HG03439 (cell line): ENCODE data around the gene CDK15.

Experiments
- ATAC-seq: cut with Tn5 transposase; IDR thresholded peaks from one replicate; pipeline ENCODE4 v1.9.1; 2021; ENCODE audit warnings: mild to moderate bottlenecking, moderate library complexity; ENCODE audit not compliant: unreplicated experiment

Gene CDK15

DNA sequence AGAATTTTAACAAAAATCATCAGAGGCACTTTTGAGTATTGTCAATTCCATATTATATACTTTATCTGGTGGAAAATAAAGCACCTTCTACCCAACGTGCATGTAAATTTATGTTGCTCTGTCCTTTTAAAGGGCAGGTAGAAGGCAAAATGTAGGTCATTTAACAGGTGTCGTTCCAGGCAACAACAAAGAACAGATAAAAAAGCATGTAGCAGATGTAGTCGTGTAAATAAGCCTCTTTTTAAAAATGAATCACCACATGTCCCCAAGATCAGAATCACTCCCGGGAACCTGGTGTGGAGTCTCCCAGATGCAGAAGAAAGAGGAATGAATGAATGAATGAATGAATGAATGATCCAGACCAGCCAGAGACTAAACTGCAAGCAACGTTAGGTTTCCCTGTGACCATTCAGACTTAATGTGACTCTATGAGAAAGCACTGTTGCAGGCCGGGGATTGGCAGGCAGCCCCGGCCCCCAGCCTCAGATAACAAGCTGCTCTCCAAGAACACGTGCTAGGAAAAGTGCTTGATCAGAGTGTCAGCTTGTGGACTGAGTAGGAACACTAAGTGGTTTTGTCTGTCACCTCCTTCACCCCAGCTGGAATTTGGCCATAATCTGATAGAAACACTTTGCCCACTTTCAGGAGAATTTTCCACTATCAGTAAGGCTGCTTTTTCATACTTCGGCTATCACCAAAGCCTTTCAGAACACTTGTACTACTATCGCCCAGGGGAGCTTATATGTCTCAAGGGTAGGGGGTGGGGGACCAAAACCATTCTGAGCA is 100.6 kb downstream of the CDK15 start:
- ATAC-seq: no peak

DNA sequence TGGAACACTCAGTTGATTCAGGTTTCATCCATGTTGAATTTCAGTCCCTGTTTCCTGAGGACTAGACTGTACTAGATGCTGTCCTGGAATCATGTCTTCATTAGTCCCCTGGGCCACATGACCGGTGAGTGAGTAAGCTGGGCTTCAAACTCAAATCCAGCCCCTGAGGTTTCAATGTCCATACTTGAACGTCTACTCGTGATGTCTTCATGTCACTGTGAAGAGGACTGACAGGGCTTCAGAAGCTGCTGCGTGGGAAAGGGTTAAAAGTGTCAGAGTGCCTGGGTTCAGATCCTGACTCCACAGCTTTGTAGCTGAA is 101.2 kb downstream of the CDK15 start:
- ATAC-seq: no peak

DNA sequence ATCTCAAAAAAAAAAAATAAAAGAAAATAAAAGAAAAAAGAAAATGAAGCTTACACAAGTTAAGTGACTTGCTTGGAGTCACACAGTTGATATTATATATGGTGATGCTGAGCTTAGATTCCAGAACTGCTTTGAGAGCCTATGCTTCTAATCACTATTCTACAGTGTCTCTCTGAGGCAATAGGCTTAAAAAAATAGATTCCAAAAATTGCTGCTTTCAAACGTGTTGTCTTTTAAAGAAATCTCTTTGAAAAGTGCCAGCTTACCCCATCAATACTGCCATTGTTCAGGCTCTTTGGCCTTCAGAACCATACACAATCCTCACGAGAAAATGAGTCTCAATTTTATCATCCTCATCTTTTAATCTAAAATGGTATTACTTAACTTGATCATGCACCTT is 102.6 kb downstream of the CDK15 start:
- ATAC-seq: no peak

DNA sequence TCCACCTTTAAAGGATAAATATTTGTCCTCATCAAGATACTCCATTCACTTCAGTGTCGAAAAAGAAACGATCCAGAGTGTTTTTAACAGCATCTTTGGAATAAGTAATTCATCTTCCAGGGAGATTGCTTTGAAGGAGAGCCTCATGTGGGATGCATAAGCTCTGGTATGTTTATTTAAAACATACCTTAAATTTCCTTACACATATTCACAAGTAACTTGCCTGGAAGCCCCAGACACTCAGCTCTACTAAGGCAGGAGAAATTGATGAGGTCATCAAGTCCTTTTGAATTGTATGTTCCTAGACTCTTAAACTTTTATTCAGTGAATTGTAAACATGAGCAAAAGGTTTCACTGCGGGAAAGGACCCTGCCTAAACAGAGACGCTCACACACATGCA is 103.0 kb downstream of the CDK15 start:
- ATAC-seq: no peak

DNA sequence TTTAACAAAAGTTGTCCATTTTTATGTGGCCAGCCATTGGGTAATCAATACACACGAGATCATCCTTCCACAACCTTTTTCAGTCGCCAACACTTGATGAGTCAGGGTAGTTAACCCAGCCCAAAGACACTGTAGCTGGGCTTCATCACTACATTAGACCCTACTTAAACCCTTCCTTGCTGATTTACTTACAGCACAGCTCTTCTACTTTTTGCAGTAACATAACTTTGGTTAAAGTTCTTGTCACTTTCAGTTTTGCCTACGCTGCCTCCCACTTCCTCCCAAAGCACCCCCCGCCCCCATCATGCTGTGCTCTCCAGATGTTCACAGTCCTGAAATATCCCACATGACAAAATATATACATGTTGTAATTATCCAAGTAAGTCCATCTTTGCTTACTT is 103.6 kb downstream of the CDK15 start:
- no peak for ATAC-seq

DNA sequence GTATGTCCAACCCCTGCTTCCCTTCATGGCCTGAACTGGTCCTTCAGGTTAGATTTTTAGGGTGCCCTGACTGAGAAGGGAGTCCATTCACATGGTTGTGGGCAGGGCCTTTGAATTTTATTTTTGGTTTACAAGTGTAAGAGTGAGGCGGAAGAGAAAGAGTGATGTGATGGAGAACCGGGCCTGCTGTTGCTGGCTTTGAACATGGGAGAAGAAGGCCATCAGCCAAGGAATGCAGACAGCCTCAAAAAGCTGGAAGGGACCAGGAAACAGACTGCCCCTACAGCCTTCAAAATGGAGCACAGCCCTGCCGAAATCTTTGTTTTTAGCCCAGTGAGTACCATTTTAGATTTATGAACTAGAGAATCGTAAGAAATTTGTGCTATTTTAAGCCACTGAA is 105.0 kb downstream of the CDK15 start:
- ATAC-seq: no peak

DNA sequence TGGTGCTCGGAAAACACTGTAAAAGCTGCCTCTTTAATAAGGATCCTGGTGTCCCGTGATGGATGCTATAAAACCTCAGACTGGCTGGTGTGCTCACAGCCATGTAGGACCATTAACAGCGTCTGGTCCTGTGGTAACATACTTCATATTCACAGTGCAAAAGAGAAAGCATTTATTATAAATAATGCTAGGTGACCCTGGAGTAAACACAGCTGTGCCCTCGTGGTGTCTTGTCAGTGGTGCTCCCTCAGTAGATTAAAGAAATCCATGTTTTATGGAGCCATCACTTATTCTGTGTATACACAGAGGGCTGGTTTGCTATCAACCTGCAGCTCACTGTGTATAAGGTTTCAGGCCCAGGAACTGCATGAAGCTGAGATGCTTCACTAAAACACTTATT is 106.9 kb downstream of the CDK15 start:
- ATAC-seq: no peak

DNA sequence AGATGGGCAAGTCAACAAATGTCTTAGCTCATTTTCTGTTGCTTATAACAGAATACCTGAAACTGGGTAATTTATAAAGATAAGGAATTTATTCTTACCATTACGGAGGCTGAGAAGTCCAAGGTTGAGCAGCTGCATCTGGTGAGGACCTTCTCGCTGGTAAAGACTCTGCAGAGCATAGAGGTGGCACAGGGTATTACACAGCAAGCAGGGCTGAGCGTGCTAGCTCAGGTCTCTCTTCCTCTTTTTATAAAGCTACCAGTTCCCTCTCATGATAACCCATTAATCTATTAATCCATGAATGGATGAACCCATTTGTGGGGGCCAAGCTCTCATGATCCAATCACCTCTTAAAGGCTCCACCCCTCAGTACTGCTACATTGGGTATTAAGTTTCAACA is 109.1 kb downstream of the CDK15 start:
- ATAC-seq: no peak

DNA sequence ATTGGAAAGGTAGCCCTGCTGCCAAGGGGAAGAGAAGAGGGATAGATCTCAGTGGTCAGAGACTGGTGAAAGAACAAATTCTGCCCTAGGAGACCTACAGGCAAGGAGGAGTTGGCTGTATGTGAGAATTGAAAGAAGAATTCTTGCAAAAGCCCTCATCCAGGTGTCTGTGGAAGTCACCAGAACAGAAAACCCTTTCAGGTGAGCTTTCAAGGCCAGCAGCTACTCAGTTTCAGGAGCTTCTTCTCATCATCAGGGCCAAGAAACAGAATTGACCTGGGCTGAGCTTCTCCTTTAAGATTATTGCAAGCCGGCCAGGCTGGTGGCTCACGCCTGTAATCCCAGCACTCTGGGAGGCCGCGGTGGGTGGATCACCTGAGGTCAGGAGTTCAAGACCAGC is 110.2 kb downstream of the CDK15 start:
- no peak for ATAC-seq

DNA sequence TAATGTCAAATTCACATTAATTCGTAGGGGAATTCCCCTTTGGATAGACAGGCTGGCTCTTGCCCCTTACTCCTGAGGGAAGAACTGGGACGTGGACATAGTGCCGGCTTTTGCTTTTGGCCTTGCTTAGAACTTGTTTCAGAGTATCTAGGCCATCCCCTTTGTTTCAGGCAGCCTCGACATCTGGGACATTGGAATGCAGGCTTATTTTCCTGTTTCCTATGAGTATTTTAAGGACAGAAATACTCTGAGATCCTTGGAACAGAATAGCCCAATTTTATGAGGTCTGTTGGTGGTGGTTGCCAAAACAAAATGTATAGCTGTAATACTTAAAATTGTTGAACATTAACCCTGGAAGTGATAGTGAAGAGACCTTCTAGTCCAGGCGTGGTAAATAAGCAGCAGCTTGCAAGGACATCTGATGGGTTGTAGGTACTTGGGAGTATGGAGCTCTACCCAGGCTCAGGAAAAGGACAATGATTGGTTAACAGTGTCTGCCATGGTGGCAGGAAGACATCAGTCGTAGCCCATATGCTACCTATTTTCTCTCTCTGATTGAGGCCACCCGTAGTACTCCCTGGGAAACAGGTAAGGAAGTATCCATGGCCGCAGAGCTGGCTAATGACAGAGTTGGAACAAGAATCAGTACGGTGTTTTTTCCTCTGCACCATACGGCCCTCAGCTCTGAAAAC is 112.4 kb downstream of the CDK15 start:
- no peak for ATAC-seq

DNA sequence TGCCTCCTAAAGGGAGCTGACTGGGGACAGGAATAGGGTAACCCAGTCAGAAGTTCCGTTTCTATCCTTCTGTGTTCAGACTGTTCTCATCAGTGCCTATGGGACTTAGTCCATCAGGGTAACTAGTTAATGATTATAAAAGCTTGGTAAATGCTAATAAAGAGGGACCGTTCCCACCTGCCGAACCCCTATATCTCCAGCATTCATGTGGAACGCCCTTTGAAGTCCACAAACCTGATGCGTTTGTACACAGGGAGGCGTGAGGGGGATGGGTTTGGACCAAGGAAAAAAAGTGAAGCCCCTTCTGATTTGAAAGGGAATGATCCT is 112.9 kb downstream of the CDK15 start:
- no peak for ATAC-seq

DNA sequence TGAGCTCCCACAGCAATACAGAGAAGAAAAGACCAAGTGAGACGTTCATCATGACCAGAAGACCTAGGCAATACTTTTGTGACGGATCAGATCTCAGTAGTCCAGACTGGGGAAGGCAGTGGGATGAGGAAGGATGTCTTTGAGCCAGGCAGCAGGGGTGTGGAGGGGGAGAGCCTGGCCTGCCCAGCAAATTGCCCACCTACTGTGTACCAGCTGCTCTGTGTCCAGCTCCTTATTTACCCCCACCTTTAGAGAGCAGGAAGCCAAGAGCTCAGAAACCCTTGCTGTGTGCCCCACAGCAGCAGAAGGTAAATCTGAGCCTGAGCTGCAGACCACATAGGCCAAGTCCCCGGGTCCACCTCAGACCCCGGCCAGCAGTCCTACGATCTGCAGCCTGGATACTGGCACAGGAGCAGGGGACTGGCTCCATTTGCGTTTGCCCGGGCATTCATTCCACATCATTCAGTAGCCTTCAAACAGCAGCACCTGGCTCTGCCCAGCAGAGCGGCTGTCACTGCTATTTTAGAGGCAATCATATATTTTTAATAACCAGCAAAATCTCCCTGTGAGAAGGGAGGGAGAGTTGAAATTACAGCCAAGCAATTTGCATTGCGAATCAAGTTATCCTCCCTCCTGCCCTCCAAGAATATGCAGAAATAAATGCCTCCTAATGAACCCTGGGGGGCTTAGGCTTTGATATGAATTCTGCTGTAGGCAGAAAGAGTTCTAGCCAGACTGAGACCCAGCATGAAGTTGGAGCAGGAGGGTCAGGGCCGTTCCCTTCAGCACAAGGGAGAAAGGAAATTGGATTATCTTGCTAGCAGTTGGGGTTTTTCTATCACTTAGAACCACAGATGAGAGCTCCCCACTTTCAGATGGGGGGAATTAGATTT is 117.3 kb downstream of the CDK15 start:
- ATAC-seq: no peak

DNA sequence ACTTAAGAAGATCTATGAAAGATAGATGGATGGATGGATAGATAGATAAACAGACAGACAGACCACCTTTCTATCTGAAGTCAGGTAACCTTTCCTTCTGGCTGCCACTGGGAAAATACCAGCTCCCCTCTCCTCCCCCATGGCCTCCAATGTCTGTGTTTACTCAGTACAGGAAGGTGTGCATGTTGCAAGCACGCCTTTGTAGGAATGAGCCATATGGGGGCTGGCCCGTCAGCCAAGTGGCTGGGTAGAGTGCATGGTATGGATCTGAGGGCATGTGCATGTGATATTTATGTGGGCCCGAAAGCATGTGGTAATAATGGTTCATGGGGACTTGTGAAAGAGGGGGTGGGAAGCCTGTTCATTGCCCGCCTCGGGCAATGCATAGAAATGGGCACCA is 118.1 kb downstream of the CDK15 start:
- ATAC-seq: no peak

DNA sequence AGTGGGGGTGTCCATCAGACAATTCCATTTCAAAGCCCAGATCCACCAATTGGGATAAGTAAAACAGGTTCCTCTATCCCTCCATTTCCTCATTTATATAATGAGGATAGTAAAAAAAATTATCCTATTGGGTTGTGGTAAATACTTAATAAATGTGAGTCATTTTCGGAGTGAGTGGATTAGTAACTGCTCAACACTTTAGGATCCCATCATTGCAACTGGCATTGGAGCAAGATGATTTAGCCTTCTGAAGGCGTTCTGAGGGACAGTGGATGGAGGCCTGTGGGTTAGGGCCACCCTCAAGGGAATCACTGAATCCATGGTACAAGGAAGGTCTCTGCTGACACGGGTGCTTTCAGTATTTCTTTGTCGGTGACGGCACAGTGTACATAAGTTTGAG is 118.7 kb downstream of the CDK15 start:
- no peak for ATAC-seq

DNA sequence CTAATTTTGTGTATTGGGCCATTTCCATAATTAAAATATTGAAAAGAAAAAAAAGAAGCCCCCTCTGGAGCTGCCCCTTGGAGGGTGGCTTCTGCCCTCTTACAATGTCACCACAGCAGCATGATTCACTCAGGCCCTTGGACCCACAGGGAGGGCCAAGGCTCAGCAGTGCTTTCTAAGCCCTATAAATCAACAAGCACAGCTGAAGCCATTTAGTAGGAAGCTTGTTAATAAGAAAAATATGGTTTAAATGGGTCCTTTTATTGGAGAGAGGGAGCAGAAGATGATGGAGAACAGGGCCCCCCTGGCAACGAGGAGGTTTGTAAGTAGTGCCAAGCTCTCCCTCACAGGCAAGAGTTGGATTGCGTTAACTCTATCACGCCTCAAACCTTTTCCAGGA is 119.7 kb downstream of the CDK15 start:
- ATAC-seq: no peak

DNA sequence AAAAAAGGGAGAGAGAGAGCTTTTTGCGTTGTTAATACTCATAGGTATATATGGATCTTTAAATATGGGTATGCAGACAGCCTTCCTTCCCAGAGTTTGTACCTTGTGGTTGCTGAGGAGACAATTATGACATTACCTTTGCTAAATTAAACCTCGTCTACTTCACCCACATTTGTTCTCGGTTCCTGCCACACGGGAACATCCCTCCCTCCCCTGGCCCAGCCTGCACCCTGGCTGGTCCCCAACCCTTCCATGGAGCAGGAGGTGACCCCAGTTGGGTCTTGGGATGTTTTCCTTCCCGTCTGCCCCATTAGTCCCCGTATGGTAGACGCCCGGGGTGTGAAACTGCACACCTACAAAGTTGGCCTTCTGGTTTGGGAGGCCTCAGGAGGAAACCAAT is 122.0 kb downstream of the CDK15 start:
- ATAC-seq: no peak

DNA sequence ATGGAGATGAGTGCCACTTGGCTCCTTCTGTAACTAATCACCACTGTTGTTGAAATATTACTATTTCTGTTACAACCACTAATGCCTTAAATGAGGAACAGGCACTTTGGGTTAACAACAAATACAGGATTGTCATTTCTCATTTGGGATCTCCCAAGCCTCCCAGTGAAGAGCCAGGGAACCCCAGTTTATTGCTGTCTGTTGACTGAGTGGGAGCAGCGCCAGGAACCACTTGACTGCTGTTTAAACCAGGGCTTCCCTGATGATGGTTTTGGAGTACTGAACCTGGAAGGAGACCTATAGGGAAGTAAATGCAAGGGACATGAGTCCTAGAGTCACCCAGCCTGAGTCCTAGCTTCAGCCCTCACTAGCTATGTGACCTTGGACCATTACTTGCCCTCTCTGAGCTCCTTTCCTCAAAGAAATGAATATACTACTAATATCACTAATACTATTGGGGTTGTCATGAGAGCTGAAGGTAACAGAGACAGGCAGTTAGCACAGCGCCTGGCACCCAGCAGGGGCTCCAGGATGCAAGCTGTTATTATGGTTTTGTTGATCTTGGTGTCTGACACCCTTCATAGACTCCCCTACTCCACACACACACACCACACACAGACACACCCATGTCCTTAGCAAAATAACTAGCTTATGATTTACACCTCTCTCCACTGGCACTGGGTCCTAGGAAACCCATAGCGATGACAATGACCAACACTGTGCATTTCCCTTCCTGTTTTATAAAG is 123.1 kb downstream of the CDK15 start:
- ATAC-seq: no peak

DNA sequence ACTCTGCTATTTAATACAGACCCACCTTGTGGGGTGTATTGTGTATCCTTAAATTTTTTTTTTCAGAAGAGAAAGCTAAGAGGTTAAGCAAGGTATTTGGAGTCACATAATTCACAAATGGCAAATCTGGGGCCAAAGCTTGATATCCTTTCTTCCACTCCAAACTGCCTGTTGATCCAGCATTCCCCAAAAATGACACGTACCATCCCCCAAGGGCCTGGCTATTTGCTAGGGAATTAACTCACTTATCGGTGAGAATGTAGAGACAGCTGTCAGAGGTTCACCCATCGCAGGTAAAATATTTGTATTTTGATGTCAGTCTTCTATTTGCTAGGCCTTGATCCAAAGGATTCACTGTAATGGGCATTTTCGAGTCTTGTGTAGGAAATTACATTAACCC is 123.7 kb downstream of the CDK15 start:
- no peak for ATAC-seq

DNA sequence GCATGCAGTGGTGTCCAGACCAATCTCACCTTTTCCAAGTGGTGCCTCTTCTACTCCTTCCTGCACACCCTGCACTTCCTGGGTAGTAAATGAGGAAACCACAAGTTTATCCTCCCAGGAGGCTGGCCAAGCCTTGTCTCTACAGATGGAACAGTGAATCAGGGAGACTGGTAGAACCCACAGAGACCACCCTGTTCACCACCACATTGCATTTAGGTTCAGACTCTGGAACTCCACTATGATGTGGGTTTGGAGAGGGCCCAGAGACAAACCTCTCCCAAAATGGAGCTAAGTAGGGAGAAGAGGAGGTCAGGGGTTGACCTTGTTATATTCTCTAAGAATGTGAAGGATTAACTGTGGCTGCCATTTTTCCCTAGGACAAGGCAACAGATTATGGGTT is 124.5 kb downstream of the CDK15 start:
- no peak for ATAC-seq

DNA sequence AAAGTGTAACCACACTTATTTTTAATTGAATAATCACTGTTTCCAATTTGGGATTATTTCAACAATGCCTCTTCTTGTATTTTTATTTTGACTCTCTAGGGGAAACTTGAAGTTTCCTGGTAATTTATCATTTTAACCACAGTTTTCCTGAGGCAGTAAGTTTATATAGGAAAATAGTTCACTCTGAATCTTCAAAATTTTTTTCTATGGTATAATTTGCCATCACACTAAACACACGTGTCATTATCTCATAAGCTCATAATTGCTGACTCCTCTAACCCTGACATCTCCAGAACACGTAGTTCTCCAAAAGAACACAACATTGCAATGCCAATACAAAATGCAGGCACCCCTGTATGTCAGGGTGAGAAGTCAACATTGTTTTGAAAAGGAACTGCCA is 125.1 kb downstream of the CDK15 start:
- no peak for ATAC-seq

DNA sequence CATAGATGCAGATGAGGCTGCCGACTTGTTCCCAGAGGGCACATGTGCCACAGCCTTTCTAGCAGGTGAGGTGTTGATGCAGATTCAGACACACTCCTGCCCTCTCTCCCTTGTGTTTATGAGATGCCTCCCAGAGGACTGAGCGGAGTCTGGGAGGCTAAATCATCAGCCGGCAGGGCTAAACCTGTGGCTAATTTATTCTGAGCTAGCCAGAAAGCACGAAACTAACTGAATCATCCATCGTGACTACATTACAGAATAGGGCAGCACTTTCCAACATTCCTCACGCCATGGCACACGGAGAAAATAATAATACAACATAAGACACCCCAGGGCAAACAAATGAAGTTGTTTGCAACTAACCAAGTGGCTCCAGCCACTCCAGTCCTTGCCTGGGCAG is 125.6 kb downstream of the CDK15 start:
- no peak for ATAC-seq
